ENCODE results near the gene PBRM1.
A peak's percentile ranks its signal among the peaks of the same experiment; 100 is the strongest.
"Not testable (repeated sequence)": the region's sequence is repeated elsewhere in the genome, so short reads cannot be mapped to it uniquely, and the experiment has no call there.

Gene PBRM1

GRCh38 chr3:52529376-52530333 is 156.1 kb downstream of the PBRM1 start:
- no peak for TF ChIP-seq CTCF (conservative IDR thresholded peaks at IDR 0.05; ENCODE audit: low read depth)
- DNase-seq (ENCODE audit: low spot score) = no peak
- peak overlapping the region; percentile 90 for H3K27ac ChIP-seq
- POLR2A ChIA-PET (ENCODE audit: low non-redundant PET) = no interaction called here
- CTCF ChIA-PET = no interaction called here

GRCh38 chr3:52528586-52529375 is 156.9 kb downstream of the PBRM1 start:
- TF ChIP-seq CTCF (conservative IDR thresholded peaks at IDR 0.05; ENCODE audit: low read depth) = no peak
- H3K27ac ChIP-seq = peak overlapping the region; percentile 90; the same call in 1 of the 2 replicates
- DNase-seq (ENCODE audit: low spot score) = no peak
- CTCF ChIA-PET = no interaction called here
- POLR2A ChIA-PET (ENCODE audit: low non-redundant PET) = no interaction called here

DNA sequence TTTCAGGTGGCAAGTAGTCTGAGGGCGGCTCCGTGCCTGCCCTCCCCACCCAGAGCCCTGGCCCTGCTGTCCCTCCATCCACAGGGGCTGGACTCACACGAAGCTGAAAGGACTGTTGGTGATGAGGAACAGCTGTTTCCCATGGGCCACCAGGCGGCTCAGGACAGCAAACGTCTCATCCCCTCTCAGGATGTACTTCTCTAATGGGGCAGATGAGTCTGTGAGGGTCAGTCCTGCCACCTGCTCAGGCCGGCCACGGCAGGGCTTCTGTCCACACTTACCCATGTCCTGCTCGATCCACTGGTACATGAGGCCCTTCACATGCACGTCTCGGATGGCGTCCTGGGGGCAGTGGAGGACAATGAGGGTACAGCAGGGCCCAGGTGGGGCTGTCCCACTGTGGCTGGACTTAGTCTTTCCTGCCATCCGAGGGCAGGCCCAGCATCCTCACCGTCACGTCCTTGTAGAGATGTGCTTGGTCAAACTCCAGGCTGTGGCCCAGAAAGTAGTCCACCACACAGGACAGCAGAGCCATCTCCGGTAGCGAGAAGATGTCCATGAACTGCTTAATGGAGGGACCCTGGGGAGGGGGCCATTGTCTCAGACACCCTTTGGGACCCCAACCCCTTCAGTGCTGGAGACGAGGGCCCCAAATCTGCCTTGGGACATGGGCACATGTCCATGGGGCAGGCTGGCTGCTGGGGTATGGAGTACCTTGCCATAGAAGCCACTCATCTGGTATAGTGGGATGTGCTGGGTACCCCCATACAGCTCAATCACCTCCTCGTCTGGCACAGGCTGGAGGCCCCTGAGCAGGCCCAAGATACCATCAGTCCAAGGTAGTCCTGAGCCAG is 157.8 kb downstream of the PBRM1 start:
- DNase-seq (ENCODE audit: low spot score) = no peak
- peak overlapping the region; percentile 90; the same call in 1 of the 2 replicates for H3K27ac ChIP-seq
- no peak for TF ChIP-seq CTCF (conservative IDR thresholded peaks at IDR 0.05; ENCODE audit: low read depth)
- ChIA-PET CTCF (no interaction called here), POLR2A (ENCODE audit: low non-redundant PET) (no interaction called here)

DNA sequence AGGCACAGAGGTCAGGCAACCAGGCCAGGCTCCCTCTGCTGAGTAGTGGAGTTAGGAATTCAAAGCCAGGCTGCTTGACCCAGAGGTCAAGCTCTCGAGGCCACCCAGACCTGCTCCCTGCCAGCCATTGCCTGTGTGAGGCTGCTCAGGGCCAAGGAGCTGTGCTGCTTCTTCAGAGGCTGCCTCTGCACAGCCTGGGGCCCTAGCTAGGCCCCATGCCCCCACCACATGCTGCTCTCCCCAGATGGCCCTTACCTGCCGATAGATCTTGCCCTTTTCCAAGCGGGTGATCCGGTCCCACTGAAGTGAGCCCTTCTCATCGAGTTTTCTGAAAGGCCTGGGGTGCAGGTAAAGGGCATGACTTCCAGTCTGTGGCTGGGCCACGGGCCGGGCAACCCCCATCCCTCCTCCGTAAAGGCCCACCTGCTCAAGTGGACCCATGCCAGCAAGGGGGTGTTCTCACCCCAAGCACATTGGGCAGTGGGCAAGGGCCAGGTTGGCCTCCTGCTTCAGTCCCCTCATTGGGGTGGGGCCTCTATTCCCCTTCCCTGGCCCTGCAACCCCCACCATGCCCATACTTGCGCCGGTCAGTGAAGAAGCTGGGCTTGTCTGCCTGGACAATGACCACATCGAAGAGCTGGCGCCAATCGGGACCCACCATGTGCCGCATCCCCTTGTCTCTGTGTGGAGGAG is 158.5 kb downstream of the PBRM1 start:
- ChIA-PET POLR2A (ENCODE audit: low non-redundant PET) (no interaction called here), CTCF (interaction anchor here (0.6 to 1.1 kb wide), 2 partner anchors 8 to 52 kb away, joined by 3 read pairs; no protein-coding TSS in a partner anchor)
- peak overlapping the region; percentile 60 for H3K27ac ChIP-seq
- no peak for TF ChIP-seq CTCF (conservative IDR thresholded peaks at IDR 0.05; ENCODE audit: low read depth)
- no peak for DNase-seq (ENCODE audit: low spot score)

- CTCF ChIA-PET = interaction anchor here (0.6 to 1.1 kb wide), 3 partner anchors 8 to 65 kb away, joined by 3 read pairs; no protein-coding TSS in a partner anchor
- DNase-seq (ENCODE audit: low spot score); POLR2A ChIA-PET (ENCODE audit: low non-redundant PET): not testable (repeated sequence)
- peak overlapping the region; percentile 60 for H3K27ac ChIP-seq
Observed at GRCh38 chr3:52526671-52527038, 159.1 kb downstream of the PBRM1 start.
